A673 (cell line): ENCODE data around the gene CEACAM6.

Source experiments
- EZH2 ChIP-seq: fragments of 200-600 bp; sonication (generic); IDR thresholded peaks from 2 replicates; pipeline ENCODE4 v1.6.1; 2017; ENCODE audit warnings: borderline replicate concordance, low read depth, mild to moderate bottlenecking, mixed read lengths, antibody characterized with exemption, low read length; ENCODE audit not compliant: poor library complexity, severe bottlenecking
- TF ChIP-seq, protein P1 (sequence below): fragments of 300-800, 200-600 bp; sonication (generic); conservative IDR thresholded peaks from 2 replicates; pipeline ENCODE4 v1.5.1; 2017; ENCODE audit warnings: low read depth, mild to moderate bottlenecking, antibody characterized with exemption, low read length, moderate library complexity, mixed read lengths

DNA sequence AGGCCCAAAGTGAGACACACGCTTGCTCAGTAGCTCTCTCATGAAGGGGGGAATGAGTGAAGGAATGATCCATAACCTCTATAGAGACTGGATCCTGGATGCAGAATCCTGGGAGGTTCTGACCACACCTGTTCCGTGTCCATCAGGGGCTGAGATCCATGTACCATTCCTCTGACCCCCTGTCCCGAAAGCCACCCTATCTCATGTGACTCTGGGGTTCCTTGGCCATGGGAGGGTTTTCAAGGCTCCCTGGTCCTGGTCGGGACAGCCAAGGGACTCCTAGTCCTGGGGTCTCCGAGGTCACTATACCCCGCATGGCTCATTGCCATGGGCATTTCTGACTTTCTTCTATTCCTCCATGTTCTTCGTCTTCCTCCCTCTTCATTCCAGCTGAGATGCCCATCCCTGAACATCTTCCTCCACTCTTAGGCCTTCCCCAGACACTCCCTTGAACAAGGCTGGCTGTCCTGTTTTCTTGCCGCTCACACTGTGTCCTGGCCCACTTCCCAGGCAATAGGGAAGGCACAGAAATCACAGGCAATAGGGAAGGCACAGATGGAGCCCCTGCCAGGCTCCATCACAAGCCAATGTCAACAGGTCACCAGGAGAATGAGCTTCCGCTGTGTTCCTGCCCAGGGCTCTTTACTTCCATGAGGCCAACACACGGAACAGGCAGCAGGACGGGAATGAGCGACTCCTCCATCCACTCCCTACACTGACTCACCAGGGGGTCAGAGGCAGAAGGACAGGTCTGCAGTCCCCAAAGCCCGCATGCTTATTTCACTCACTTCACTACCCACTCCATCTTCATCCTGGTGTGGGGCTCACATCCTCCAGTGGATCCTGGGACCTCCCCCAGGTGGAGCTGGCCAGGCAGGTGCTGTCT lies 43.7 kb upstream of the CEACAM6 start:
- no peak for TF ChIP-seq EZH2
- TF ChIP-seq, protein P1, sequence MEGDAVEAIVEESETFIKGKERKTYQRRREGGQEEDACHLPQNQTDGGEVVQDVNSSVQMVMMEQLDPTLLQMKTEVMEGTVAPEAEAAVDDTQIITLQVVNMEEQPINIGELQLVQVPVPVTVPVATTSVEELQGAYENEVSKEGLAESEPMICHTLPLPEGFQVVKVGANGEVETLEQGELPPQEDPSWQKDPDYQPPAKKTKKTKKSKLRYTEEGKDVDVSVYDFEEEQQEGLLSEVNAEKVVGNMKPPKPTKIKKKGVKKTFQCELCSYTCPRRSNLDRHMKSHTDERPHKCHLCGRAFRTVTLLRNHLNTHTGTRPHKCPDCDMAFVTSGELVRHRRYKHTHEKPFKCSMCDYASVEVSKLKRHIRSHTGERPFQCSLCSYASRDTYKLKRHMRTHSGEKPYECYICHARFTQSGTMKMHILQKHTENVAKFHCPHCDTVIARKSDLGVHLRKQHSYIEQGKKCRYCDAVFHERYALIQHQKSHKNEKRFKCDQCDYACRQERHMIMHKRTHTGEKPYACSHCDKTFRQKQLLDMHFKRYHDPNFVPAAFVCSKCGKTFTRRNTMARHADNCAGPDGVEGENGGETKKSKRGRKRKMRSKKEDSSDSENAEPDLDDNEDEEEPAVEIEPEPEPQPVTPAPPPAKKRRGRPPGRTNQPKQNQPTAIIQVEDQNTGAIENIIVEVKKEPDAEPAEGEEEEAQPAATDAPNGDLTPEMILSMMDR, result no peak
